GM19372 (cell line): ENCODE results near the gene MORN1.
"Not testable (repeated sequence)": the region's sequence is repeated elsewhere in the genome, so short reads cannot be mapped to it uniquely, and the experiment has no call there.

Experiments used
- ATAC-seq: cut with Tn5 transposase; IDR thresholded peaks from one replicate; pipeline ENCODE4 v1.9.1; 2021; ENCODE audit warnings: mild to moderate bottlenecking, low read depth, moderate library complexity; ENCODE audit not compliant: unreplicated experiment

Gene MORN1

DNA sequence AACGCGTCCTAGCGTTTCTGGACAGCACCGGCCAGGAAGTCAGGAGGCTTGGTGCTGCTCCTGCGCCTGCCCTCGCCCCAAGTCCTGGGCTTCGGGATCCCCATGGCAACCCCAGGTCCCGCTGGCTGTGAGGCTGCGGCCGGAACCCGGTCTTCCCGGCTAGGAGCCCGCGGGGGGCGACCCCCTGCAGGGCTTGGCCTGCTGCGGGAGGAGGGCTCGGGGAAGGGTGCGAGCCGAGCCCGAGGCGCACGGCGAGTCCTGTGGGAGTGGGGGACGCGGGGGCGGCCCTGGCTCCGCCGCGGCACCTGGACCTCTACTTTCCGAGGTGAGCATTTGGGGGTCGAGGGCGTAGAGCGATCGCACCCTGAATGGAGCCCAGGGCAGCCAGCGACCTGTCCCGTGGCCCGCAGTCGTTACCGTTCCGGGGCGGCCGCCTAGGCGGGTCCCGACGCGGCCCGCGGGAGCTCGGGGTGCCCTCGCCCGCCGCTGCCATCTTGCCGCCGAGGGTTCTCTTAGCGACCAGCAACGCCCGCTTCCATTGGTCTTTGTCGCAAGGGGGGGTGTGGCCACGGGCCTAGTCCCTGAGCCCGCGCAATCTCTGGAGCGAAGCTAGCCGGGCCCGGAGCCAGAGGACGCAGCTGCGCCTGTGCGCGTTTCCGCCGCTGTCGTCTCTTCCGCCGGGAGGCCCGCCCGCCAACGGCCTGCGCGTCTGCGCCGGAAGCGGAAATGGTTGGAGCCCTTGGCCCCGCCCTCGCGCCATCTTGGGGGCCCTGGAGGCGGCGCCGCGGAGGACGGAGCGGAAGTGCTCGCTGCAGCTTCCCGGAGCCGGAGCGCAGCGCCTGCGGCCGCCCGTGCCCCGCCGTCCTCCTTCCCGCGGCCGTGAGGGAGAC, at the start of gene MORN1, which contains the start of gene RER1:
Gene MORN1 (minus strand): TSS at position 514 of the 890 bp plus-strand sequence. CDS start 21 bp downstream, at position 493.
Gene RER1 (plus strand): TSS at position 801 of the 890 bp plus-strand sequence. CDS start 3,950 bp downstream, outside the sequence.
- ATAC-seq: peak; percentile 96

DNA sequence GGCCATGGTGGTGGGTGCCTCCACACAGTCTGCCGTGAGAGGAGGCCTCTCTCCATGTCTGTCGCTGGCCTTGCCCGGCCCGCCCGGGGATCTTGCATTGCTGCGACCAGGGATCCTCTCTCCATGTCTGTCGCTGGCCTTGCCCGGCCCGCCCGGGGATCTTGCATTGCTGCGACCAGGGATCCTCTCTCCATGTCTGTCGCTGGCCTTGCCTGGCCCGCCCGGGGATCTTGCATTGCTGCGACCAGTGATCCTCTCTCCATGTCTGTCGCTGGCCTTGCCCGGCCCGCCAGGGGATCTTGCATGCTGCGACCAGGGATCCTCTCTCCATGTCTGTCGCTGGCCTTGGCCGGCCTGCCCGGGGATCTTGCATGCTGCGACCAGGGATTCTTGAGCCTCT, 49.0 kb upstream of the MORN1 start:
- not testable (repeated sequence) for ATAC-seq

DNA sequence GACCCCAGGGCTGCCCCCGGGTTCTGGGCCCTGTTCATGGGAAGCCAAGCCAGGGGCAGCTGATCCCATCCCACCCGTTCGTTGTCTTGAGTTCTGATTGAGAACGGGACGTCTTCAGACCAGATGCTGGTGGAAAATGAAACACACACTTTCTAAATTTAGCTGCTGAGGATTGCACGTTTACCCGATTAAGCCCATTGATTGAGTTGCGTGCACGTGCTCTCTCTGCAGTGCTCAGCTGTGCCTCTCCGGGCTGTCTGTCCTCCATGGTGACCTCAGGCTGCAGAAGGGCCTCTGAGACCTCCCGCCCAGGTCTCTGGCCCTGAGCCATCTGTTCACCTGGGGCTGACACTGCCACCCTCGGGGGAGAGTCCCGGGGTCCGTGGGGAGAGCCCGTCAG, 48.0 kb upstream of the MORN1 start:
- no peak for ATAC-seq

- no peak for ATAC-seq
These were observed 47.3 kb upstream of the MORN1 start for GRCh38 chr1:2438641-2439040.

DNA sequence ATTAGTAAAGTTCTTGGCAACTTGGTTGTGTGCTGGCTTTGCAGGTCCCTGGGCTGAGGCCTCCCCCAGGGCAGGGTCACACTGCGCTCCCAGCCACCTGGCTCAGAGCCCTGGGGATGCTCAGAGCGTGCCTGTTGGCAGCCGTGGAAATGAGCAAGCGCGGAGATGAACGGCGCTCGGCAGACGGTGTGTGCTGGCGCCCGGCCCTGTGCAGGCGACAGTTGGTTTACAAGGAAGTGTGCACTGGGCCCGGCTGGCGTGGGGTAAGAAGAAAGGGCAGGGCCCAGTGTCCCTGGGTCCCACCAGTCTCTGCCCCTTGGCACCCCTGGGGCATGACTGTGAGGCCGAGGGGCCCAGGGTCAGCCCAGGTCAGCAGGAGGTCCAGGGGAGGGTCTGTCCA, 46.7 kb upstream of the MORN1 start:
- ATAC-seq: no peak

DNA sequence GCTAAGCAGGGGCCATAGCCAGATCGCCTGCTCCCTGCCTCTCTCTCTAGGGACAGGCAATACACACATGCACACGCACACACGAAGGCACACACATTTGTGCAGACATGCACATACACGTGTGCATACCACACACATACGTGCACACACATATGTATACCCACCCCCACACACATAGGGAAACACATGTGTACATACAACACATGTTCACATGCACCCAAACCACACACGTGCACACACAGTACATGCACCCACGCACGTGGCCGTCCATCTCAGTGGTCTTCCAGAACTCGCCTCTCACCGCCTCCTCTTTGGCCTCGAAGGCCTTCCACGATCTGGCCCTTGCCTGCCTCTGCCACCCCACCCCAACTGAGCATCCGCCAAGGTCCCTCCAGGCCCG, 46.3 kb upstream of the MORN1 start:
- ATAC-seq: no peak

GRCh38 chr1:2436876-2437275, 45.5 kb upstream of the MORN1 start:
- no peak for ATAC-seq

GRCh38 chr1:2435746-2436355, 44.5 kb upstream of the MORN1 start:
- no peak for ATAC-seq

DNA sequence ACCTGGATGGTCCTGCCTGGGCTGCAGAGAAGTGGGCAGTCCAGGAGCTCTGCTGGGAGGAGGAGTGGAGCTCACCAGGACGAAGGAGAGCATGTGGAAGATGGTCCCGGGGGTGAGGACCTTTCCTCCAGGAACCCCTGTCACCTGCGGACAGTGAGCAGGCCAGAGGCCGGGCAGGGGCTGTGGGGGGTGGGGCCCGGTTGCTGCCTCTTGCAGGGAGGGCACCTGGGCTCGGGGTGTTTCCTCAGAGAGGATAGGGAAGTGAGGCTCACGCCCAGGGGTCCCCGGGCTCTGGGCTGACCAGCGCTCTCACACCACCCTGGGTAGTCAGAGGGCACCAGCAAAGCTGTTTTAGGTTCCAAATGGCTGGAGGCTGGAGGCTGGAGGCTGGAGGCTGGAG, 43.7 kb upstream of the MORN1 start:
- ATAC-seq: no peak

DNA sequence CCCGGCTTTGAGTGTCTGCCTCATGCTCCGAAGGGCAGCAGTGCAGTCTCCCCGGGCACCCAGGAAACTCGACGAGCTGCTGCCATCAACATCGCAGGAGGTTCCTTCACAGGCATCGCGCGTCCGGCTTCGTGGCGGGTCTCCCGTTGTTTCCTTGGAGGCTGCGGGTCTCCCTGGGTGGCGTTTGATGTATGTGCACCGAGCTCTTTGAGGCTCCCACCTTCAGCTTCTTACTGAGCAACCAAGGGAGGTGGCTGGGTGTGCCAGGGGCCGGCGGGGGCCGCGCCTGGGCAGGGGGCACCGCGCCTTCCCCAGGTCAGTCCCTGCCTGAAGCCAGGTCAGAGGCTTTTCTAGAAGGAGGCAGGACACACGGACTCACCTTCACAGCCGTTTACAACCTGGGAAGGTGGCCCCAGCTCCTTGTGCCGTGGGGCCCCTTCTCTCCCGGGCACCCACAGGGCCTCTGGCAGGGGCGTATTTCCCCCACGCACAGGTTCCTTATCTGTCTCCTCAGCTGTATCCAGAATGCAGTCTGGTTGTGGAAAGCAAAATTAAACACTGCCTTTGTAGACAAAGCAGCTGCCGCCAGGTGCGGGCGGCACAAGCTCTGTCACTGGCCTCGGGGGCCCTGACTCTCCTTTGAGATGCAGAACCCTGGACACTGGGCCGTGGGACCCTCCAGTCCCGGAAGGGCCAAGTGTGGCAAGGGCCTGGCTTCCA, 42.7 kb upstream of the MORN1 start:
- no peak for ATAC-seq

DNA sequence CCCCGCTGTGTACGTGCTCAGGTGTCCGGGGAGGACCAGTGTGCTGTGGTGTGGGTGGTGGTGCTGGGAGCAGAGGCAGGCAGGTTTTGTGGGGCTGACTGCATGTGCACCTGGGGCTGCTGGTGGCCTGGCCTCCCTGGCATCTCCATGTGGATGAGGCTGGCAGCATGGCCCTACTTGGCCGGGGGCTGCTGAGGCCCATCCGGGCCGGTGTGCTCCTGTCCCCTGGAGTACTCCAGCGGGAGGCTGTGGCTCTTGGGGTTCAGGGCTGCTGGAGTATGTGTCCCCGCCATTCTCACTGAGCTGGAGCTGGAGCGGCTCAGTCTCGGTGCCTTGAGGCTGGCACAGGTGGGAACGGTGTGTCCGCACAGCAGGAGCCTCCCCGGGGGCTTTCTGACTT, 41.8 kb upstream of the MORN1 start:
- ATAC-seq: no peak

DNA sequence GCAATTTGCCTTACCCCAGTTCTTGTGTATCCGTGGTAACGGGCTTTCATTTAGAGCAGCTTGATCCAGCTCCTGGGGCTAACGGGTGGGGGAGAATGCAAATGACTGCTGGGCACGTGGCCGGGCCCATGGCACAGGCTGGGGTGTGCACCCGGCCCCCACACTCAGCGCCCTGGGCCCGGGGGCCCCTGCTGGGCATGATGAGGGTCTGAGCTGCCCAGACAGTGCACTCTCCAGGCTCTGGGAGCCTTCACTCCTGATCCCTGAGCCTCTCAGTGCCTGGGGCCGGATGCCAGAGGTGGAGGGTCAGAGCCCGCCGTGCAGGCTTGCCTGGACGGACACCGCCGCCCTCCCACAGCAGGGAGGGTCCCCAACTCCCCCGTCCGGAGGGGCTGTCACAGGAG, 41.1 kb upstream of the MORN1 start:
- ATAC-seq: no peak

- ATAC-seq: no peak
These were observed 40.2 kb upstream of the MORN1 start for GRCh38 chr1:2431518-2431917.

GRCh38 chr1:2431103-2431502, 39.7 kb upstream of the MORN1 start:
- ATAC-seq: no peak

- no peak for ATAC-seq
These were observed 39.2 kb upstream of the MORN1 start for GRCh38 chr1:2430592-2430973.

DNA sequence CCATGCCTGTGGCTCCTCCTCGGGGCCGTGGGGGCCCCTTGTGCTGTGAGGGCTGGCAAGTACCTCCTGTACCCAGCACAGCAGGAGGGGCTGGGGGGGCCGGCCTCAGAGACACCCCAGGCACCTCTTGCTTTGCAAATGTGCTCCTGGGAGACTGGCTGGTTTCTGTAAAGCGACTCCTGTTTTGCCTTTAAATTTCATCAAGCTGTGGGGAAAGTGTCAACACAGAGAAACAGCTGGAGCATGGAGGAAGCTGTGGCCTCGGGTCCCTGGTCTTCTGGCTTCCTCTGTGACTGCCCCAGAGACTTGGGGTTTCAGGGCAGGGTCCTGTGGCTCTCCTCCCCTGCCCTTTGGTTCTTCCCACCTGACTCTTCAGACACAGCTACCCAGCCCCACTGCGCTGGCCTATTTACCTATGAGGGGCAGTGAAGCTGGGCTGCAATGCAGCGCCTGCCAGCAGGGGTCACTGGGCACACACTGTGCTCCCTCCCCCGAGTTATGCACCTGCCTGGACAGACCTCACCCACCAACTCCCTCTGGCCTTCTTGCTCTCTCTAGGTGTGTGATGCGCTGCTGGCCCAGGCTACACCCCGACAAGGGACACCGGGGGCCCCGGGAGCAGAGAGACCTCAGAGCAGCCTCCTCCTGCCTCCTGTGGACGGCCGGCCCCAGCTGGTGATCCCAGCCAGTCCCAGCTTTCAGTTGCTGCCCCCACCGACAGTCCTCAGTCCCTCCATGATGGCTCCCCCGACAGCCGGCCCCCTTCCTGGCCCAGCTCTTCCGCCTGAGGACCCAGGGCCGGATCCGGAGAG, 38.6 kb upstream of the MORN1 start:
- ATAC-seq: no peak

- no peak for ATAC-seq
These were observed 37.1 kb upstream of the MORN1 start for GRCh38 chr1:2428490-2428889.

GRCh38 chr1:2427976-2428375, 36.6 kb upstream of the MORN1 start:
- ATAC-seq: no peak

GRCh38 chr1:2427051-2427450, 35.7 kb upstream of the MORN1 start:
- no peak for ATAC-seq

DNA sequence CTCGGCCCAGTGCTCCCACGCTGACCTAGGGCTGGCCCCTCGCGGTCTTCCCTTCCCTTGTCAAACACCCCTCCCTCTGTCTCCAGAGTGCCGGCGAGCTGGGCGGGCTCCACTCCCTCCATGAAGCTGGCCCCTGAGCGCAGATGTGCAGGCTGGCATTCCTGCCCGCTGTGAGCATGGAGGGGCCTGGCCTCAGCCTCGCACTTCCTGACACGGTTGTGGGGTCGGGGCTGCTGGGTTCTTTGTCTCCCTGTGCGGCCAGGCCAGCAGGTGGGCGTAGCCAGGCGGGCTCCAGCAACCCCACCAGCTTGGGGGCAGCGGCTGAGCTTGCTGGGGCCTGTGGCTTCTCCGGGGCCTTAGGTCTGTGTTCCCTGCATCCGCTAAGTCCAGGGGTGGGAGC, 35.2 kb upstream of the MORN1 start:
- ATAC-seq: no peak
